ENCODE data around the gene SLC9C2. TPM values are rescaled to one million over a fixed set of nuclear protein-coding genes. Genes with fewer than 3 reads are reported as not detected.

Gene SLC9C2
- polyA plus RNA-seq, 1 of the 3 experiments (the other 2 are of a cell fraction): not detected

DNA sequence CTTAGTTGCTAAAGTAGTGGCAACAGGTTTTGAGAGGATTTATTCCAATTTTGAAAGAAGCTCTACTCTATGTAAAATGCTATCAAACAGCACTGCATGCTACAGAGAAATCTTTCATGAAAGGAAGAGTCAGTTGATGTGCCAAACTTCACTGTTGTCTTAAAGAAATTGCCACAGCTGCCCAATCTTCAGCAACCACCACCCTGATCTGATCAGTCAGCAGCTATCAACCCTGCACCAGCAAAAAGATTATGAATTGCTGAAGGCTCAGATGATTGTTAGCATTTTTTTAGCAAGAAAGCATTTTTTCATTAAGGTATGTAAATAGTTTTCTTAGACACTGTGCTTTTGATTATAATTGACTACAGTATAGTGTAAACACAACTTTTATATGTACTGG, 49.6 kb downstream of the SLC9C2 start:
- DNase-seq: no peak
- TF ChIP-seq MEF2A (IDR thresholded peaks at IDR 0.05; ENCODE audit: borderline replicate concordance, low read depth) (no peak), TEAD4 (IDR thresholded peaks at IDR 0.05; ENCODE audit: borderline replicate concordance, insufficient read depth) (no peak), SMC3 (IDR thresholded peaks at IDR 0.05; ENCODE audit: low read depth, low read length) (no peak), TCF12 (IDR thresholded peaks at IDR 0.05) (no peak), NRF1 (IDR thresholded peaks at IDR 0.05; ENCODE audit: low read depth, low read length) (no peak)
- ChIA-PET POLR2A (no interaction called here), CTCF (interaction anchor here (0.8 kb wide), 1 partner anchor 9 kb away, joined by 3 read pairs; no protein-coding TSS in a partner anchor)
- Histone ChIP-seq H3K4me1 (ENCODE audit: control insufficient read depth in 1 of 2, insufficient read depth in 2 of 2, low read depth in 1 of 2, low read length in 1 of 2) (no peaks in the 10 kb centered on the region; a peak in 1 of 4 replicates), H3K9ac (no peak overlapping the region), H3K9me2 (no peaks in the 10 kb centered on the region), H3K4me3 (ENCODE audit: low read depth in 2 of 2, low read length in 1 of 2) (no peak overlapping the region), H3K79me2 (ENCODE audit: insufficient read depth) (no peaks in the 10 kb centered on the region), H4K20me1 (ENCODE audit: insufficient read depth) (no peaks in the 10 kb centered on the region), H2AFZ (ENCODE audit: low read depth) (no peak overlapping the region), H3K27me3 (ENCODE audit: insufficient read depth) (no peaks in the 10 kb centered on the region), H3K27ac (ENCODE audit: low read depth in 2 of 2, low read length in 1 of 2) (no peak overlapping the region), H3F3A (replicated peaks; ENCODE audit: insufficient read depth) (no peaks in the 10 kb centered on the region), H3K4me2 (no peak overlapping the region), H3K36me3 (replicated peaks in 1 of 2; ENCODE audit: control insufficient read depth in 1 of 2, insufficient read depth in 2 of 2, low read length in 1 of 2) (no peaks in the 10 kb centered on the region), H3K9me3 (no peaks in the 10 kb centered on the region)

- CTCF ChIA-PET: no interaction called here
- no peaks in the 10 kb centered on the region for H3K9me3 ChIP-seq
- H4K20me1 ChIP-seq (ENCODE audit: insufficient read depth): no peaks in the 10 kb centered on the region
- H3K9ac ChIP-seq: no peak overlapping the region
- no peak overlapping the region for H3K27ac ChIP-seq (ENCODE audit: low read depth in 2 of 2, low read length in 1 of 2)
- 78% methylated on average over 3 of the region's 3 CpGs for WGBS (ENCODE audit: low lambda C conversion rate)
- no peaks in the 10 kb centered on the region for H3K36me3 ChIP-seq (replicated peaks in 1 of 2; ENCODE audit: control insufficient read depth in 1 of 2, insufficient read depth in 2 of 2, low read length in 1 of 2)
- no peak overlapping the region for H3K4me3 ChIP-seq (ENCODE audit: low read depth in 2 of 2, low read length in 1 of 2)
- no peak overlapping the region; the same call in 1 of the 2 replicates for H2AFZ ChIP-seq (ENCODE audit: low read depth)
- no peak overlapping the region for H3K4me2 ChIP-seq
- H3K9me2 ChIP-seq: no peaks in the 10 kb centered on the region
- H3F3A ChIP-seq (replicated peaks; ENCODE audit: insufficient read depth): no peaks in the 10 kb centered on the region
- no peaks in the 10 kb centered on the region for H3K79me2 ChIP-seq (ENCODE audit: insufficient read depth)
- no peaks in the 10 kb centered on the region; a peak in 1 of 4 replicates for H3K4me1 ChIP-seq (ENCODE audit: control insufficient read depth in 1 of 2, insufficient read depth in 2 of 2, low read depth in 1 of 2, low read length in 1 of 2)
- H3K27me3 ChIP-seq (ENCODE audit: insufficient read depth): no peaks in the 10 kb centered on the region
- DNase-seq: no peak
- POLR2A ChIA-PET: no interaction called here
- no peak for TF ChIP-seq IRF3 (IDR thresholded peaks at IDR 0.05; ENCODE audit: low read depth, low read length)
These were observed 51.2 kb downstream of the SLC9C2 start for GRCh38 chr1:173551699-173552098.

GRCh38 chr1:173549813-173550212, 53.1 kb downstream of the SLC9C2 start:
- H3K4me3 ChIP-seq (ENCODE audit: low read depth in 2 of 2, low read length in 1 of 2): no peak overlapping the region
- H2AFZ ChIP-seq (ENCODE audit: low read depth): no peak overlapping the region
- no peak overlapping the region for H3K27ac ChIP-seq (ENCODE audit: low read depth in 2 of 2, low read length in 1 of 2)
- POLR2A ChIA-PET: no interaction called here
- WGBS (ENCODE audit: low lambda C conversion rate): 49% methylated on average over 2 of the region's 2 CpGs
- no peaks in the 10 kb centered on the region for H3K27me3 ChIP-seq (ENCODE audit: insufficient read depth)
- no peaks in the 10 kb centered on the region for H3K9me2 ChIP-seq
- no peaks in the 10 kb centered on the region for H3K79me2 ChIP-seq (ENCODE audit: insufficient read depth)
- no peaks in the 10 kb centered on the region for H4K20me1 ChIP-seq (ENCODE audit: insufficient read depth)
- no peaks in the 10 kb centered on the region for H3F3A ChIP-seq (replicated peaks; ENCODE audit: insufficient read depth)
- H3K4me1 ChIP-seq (ENCODE audit: control insufficient read depth in 1 of 2, insufficient read depth in 2 of 2, low read depth in 1 of 2, low read length in 1 of 2): no peaks in the 10 kb centered on the region; a peak in 1 of 4 replicates
- no peaks in the 10 kb centered on the region for H3K36me3 ChIP-seq (replicated peaks in 1 of 2; ENCODE audit: control insufficient read depth in 1 of 2, insufficient read depth in 2 of 2, low read length in 1 of 2)
- no peak overlapping the region for H3K9ac ChIP-seq
- CTCF ChIA-PET: no interaction called here
- no peak for TF ChIP-seq RFX5 (IDR thresholded peaks at IDR 0.05; ENCODE audit: low read length)
- no peak for TF ChIP-seq FOSL2 (IDR thresholded peaks at IDR 0.05; ENCODE audit: borderline replicate concordance, low read depth)
- TF ChIP-seq GABPA (IDR thresholded peaks at IDR 0.05; ENCODE audit: low read depth): no peak
- TF ChIP-seq RAD21 (IDR thresholded peaks at IDR 0.05; ENCODE audit: low read length): no peak
- TF ChIP-seq RCOR1 (IDR thresholded peaks at IDR 0.05; ENCODE audit: low read length): no peak
- TF ChIP-seq USF1 (IDR thresholded peaks at IDR 0.05; ENCODE audit: borderline replicate concordance, low read depth): no peak
- TF ChIP-seq MEF2A (IDR thresholded peaks at IDR 0.05; ENCODE audit: borderline replicate concordance, low read depth): no peak
- TF ChIP-seq TEAD4 (IDR thresholded peaks at IDR 0.05; ENCODE audit: borderline replicate concordance, insufficient read depth): no peak
- no peak for TF ChIP-seq NFIC (IDR thresholded peaks at IDR 0.05; ENCODE audit: borderline replicate concordance)
- TF ChIP-seq POLR2AphosphoS5 (IDR thresholded peaks at IDR 0.05; ENCODE audit: low read depth, low read length): no peak
- no peak for TF ChIP-seq USF2 (IDR thresholded peaks at IDR 0.05; ENCODE audit: borderline replicate concordance, low read depth, low read length)
- TF ChIP-seq, protein P1, sequence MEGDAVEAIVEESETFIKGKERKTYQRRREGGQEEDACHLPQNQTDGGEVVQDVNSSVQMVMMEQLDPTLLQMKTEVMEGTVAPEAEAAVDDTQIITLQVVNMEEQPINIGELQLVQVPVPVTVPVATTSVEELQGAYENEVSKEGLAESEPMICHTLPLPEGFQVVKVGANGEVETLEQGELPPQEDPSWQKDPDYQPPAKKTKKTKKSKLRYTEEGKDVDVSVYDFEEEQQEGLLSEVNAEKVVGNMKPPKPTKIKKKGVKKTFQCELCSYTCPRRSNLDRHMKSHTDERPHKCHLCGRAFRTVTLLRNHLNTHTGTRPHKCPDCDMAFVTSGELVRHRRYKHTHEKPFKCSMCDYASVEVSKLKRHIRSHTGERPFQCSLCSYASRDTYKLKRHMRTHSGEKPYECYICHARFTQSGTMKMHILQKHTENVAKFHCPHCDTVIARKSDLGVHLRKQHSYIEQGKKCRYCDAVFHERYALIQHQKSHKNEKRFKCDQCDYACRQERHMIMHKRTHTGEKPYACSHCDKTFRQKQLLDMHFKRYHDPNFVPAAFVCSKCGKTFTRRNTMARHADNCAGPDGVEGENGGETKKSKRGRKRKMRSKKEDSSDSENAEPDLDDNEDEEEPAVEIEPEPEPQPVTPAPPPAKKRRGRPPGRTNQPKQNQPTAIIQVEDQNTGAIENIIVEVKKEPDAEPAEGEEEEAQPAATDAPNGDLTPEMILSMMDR (IDR thresholded peaks at IDR 0.05): no peak
- no peak overlapping the region for H3K4me2 ChIP-seq
- no peak for DNase-seq
- H3K9me3 ChIP-seq: no peaks in the 10 kb centered on the region

Data from SK-N-SH (cell line).